HG02610 (cell line): ENCODE results near the gene SPRN.
"Not testable (repeated sequence)": the region's sequence is repeated elsewhere in the genome, so short reads cannot be mapped to it uniquely, and the experiment has no call there.

Source experiments
- ATAC-seq: cut with Tn5 transposase; IDR thresholded peaks from one replicate; pipeline ENCODE4 v1.9.1; 2021; ENCODE audit warnings: mild to moderate bottlenecking, moderate library complexity; ENCODE audit not compliant: unreplicated experiment

The SPRN gene

GRCh38 chr10:133424601-133425000, at the start of gene SPRN:
TSS of gene SPRN (minus strand) at chr10:133424625. CDS start at chr10:133423681, 944 bp downstream.
- not testable (repeated sequence) for ATAC-seq

GRCh38 chr10:133474027-133474426, 49.6 kb upstream of the SPRN start:
- ATAC-seq = no peak

- no peak for ATAC-seq
Observed at GRCh38 chr10:133473270-133473669, 48.8 kb upstream of the SPRN start.

- ATAC-seq = no peak
Observed at GRCh38 chr10:133471300-133472109, 47.1 kb upstream of the SPRN start.

GRCh38 chr10:133469205-133469604, 44.8 kb upstream of the SPRN start:
- ATAC-seq = not testable (repeated sequence)

GRCh38 chr10:133467286-133467911, 43.0 kb upstream of the SPRN start:
- no peak for ATAC-seq

- ATAC-seq = no peak
Observed at GRCh38 chr10:133466683-133467275, 42.4 kb upstream of the SPRN start.

- ATAC-seq = no peak
Observed at GRCh38 chr10:133465950-133466474, 41.6 kb upstream of the SPRN start.

- ATAC-seq = no peak
Observed at GRCh38 chr10:133465191-133465949, 40.9 kb upstream of the SPRN start.

GRCh38 chr10:133464582-133465031, 40.2 kb upstream of the SPRN start:
- ATAC-seq = no peak

GRCh38 chr10:133462512-133463305, 38.3 kb upstream of the SPRN start:
- ATAC-seq = no peak

- no peak for ATAC-seq
Observed at GRCh38 chr10:133461841-133462240, 37.4 kb upstream of the SPRN start.

GRCh38 chr10:133461027-133461426, 36.6 kb upstream of the SPRN start:
- no peak for ATAC-seq

- ATAC-seq = no peak
Observed at GRCh38 chr10:133460208-133460769, 35.9 kb upstream of the SPRN start.

- ATAC-seq = no peak
Observed at GRCh38 chr10:133459454-133460207, 35.2 kb upstream of the SPRN start.

GRCh38 chr10:133458710-133459453, 34.5 kb upstream of the SPRN start:
- ATAC-seq = no peak

GRCh38 chr10:133458021-133458709, 33.7 kb upstream of the SPRN start:
- no peak for ATAC-seq
